A549 (cell line): ENCODE results near the gene BAZ1B.

Experiments used
- EP300 ChIP-seq, 2 experiments: fragments of >200 bp; sonication (Bioruptor Twin); formaldehyde crosslinking; IDR thresholded peaks; 2 replicates in 1 of 2; 3 replicates in 1 of 2; pipeline ENCODE4 v1.6.1; 2016 to 2017
- FOXS1 ChIP-seq: fragments of 250-450 bp; sonication (Bioruptor Pico); IDR thresholded peaks from 2 replicates; pipeline ENCODE4 v1.5.0; 2020; ENCODE audit warnings: mild to moderate bottlenecking, moderate library complexity
- MYC ChIP-seq: IDR thresholded peaks from 2 replicates; pipeline ENCODE4 v1.6.1; 2012; ENCODE audit warnings: mild to moderate bottlenecking, inconsistent platforms, low read length, improper control_type of control experiment, borderline replicate concordance
- POLR2A ChIP-seq: IDR thresholded peaks from 2 replicates; pipeline ENCODE4 v1.6.1; 2012; ENCODE audit warnings: mild to moderate bottlenecking, low read length
- RCOR1 ChIP-seq: fragments of 150-350 bp; IDR thresholded peaks from 2 replicates; pipeline ENCODE4 v1.6.1; 2014; ENCODE audit warnings: antibody characterized with exemption, low read length, low read depth
- SMC3 ChIP-seq: fragments of >200 bp; sonication (Bioruptor Twin); formaldehyde crosslinking; IDR thresholded peaks from 3 replicates; pipeline ENCODE4 v1.6.1; 2018; ENCODE audit warnings: inconsistent platforms
- TF ChIP-seq, protein P1 (sequence below): fragments of 200-600 bp; sonication (generic); IDR thresholded peaks from 2 replicates; pipeline ENCODE4 v1.6.1; 2016; ENCODE audit warnings: antibody characterized with exemption, mild to moderate bottlenecking, moderate library complexity
- TF ChIP-seq, protein P2 (sequence below): fragments of 250-450 bp; sonication (Bioruptor Pico); IDR thresholded peaks from 2 replicates; pipeline ENCODE4 v1.5.0; 2021; ENCODE audit warnings: mild to moderate bottlenecking, moderate library complexity, borderline replicate concordance
- TF ChIP-seq, protein P3 (sequence below): fragments of >200 bp; sonication (Bioruptor Twin); formaldehyde crosslinking; IDR thresholded peaks from 3 replicates; pipeline ENCODE4 v1.5.1; 2016

DNA sequence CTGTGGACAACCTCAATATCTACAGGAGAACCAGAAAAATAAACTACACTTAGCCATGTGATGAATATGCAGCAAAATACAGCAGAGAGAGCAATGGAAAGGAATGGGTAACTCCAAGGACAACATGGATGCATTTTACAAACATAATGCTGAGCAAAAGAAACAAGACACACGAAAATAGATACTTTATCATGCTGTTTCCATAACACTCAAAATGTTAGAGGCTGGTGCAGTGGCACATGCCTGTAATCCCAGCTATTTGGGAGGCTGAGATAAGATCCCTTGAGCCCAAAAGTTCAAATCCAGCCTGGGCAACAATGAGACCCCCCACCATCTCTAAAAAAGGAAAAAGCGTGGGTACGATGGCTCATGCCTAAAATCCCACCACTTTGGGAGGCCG lies 27.1 kb upstream of the BAZ1B start:
- no peak for TF ChIP-seq MYC
- no peak for TF ChIP-seq FOXS1 (CRISPR knock-in tag)
- no peak for TF ChIP-seq POLR2A
- no peak for TF ChIP-seq EP300 (IDR thresholded peaks at IDR 0.05)
- no peak for TF ChIP-seq RCOR1
- TF ChIP-seq, protein P1, sequence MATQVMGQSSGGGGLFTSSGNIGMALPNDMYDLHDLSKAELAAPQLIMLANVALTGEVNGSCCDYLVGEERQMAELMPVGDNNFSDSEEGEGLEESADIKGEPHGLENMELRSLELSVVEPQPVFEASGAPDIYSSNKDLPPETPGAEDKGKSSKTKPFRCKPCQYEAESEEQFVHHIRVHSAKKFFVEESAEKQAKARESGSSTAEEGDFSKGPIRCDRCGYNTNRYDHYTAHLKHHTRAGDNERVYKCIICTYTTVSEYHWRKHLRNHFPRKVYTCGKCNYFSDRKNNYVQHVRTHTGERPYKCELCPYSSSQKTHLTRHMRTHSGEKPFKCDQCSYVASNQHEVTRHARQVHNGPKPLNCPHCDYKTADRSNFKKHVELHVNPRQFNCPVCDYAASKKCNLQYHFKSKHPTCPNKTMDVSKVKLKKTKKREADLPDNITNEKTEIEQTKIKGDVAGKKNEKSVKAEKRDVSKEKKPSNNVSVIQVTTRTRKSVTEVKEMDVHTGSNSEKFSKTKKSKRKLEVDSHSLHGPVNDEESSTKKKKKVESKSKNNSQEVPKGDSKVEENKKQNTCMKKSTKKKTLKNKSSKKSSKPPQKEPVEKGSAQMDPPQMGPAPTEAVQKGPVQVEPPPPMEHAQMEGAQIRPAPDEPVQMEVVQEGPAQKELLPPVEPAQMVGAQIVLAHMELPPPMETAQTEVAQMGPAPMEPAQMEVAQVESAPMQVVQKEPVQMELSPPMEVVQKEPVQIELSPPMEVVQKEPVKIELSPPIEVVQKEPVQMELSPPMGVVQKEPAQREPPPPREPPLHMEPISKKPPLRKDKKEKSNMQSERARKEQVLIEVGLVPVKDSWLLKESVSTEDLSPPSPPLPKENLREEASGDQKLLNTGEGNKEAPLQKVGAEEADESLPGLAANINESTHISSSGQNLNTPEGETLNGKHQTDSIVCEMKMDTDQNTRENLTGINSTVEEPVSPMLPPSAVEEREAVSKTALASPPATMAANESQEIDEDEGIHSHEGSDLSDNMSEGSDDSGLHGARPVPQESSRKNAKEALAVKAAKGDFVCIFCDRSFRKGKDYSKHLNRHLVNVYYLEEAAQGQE, result no peak
- TF ChIP-seq, protein P2, sequence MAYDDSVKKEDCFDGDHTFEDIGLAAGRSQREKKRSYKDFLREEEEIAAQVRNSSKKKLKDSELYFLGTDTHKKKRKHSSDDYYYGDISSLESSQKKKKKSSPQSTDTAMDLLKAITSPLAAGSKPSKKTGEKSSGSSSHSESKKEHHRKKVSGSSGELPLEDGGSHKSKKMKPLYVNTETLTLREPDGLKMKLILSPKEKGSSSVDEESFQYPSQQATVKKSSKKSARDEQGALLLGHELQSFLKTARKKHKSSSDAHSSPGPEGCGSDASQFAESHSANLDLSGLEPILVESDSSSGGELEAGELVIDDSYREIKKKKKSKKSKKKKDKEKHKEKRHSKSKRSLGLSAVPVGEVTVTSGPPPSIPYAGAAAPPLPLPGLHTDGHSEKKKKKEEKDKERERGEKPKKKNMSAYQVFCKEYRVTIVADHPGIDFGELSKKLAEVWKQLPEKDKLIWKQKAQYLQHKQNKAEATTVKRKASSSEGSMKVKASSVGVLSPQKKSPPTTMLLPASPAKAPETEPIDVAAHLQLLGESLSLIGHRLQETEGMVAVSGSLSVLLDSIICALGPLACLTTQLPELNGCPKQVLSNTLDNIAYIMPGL, result no peak
- TF ChIP-seq, protein P3, sequence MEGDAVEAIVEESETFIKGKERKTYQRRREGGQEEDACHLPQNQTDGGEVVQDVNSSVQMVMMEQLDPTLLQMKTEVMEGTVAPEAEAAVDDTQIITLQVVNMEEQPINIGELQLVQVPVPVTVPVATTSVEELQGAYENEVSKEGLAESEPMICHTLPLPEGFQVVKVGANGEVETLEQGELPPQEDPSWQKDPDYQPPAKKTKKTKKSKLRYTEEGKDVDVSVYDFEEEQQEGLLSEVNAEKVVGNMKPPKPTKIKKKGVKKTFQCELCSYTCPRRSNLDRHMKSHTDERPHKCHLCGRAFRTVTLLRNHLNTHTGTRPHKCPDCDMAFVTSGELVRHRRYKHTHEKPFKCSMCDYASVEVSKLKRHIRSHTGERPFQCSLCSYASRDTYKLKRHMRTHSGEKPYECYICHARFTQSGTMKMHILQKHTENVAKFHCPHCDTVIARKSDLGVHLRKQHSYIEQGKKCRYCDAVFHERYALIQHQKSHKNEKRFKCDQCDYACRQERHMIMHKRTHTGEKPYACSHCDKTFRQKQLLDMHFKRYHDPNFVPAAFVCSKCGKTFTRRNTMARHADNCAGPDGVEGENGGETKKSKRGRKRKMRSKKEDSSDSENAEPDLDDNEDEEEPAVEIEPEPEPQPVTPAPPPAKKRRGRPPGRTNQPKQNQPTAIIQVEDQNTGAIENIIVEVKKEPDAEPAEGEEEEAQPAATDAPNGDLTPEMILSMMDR, result no peak
- no peak for TF ChIP-seq SMC3
